Stimulated activated CD4-positive, alpha-beta T cell treated with anti-CD3 and anti-CD28 coated beads, Interleukin-12 subunit alpha, Interleukin-12 subunit beta, amount 100 ng/mL, for 24 hours (primary cell): ENCODE data around the gene SDHAF4.
"Not testable (repeated sequence)": the region's sequence is repeated elsewhere in the genome, so short reads cannot be mapped to it uniquely, and the experiment has no call there.

Experiments used
- DNase-seq, 2 experiments: peaks; one replicate each; pipeline ENCODE4 v3.0.0-alpha.2; 2020; ENCODE audit warnings: low read depth in 2 of 2

Gene SDHAF4

GRCh38 chr6:70592391-70593117 lies 25.8 kb downstream of the SDHAF4 start:
- no peak for DNase-seq

GRCh38 chr6:70593118-70593486 lies 26.4 kb downstream of the SDHAF4 start:
- DNase-seq: no peak

- DNase-seq: no peak
Measured at GRCh38 chr6:70599187-70599586, 32.5 kb downstream of the SDHAF4 start.

GRCh38 chr6:70601014-70601413 lies 34.3 kb downstream of the SDHAF4 start:
- DNase-seq: no peak

- no peak for DNase-seq
Measured at GRCh38 chr6:70604254-70604653, 37.5 kb downstream of the SDHAF4 start.

- DNase-seq: not testable (repeated sequence)
Measured at GRCh38 chr6:70607371-70607770, 40.6 kb downstream of the SDHAF4 start.

- not testable (repeated sequence) for DNase-seq
Measured at GRCh38 chr6:70609181-70609580, 42.5 kb downstream of the SDHAF4 start.

GRCh38 chr6:70616728-70617260 lies 50.1 kb downstream of the SDHAF4 start:
- DNase-seq: no peak

- no peak for DNase-seq
Measured at GRCh38 chr6:70620746-70621145, 54.0 kb downstream of the SDHAF4 start.

GRCh38 chr6:70622461-70622860 lies 55.7 kb downstream of the SDHAF4 start:
- no peak for DNase-seq

GRCh38 chr6:70625436-70625835 lies 58.7 kb downstream of the SDHAF4 start:
- DNase-seq: no peak

GRCh38 chr6:70627500-70628254 lies 60.9 kb downstream of the SDHAF4 start:
- DNase-seq: no peak

GRCh38 chr6:70629929-70630328 lies 63.2 kb downstream of the SDHAF4 start:
- no peak for DNase-seq

GRCh38 chr6:70633870-70634269 lies 67.1 kb downstream of the SDHAF4 start:
- no peak for DNase-seq

GRCh38 chr6:70636596-70636995 lies 69.9 kb downstream of the SDHAF4 start:
- DNase-seq: no peak

- DNase-seq: no peak
Measured at GRCh38 chr6:70638468-70638867, 71.7 kb downstream of the SDHAF4 start.
